Measurements from ENCODE around the gene OR9I1. TPM values are rescaled to one million over a fixed set of nuclear protein-coding genes. Genes with fewer than 3 reads are reported as not detected.

OR9I1 gene
- total and polyA plus RNA-seq, 5 donors: not detected

DNA sequence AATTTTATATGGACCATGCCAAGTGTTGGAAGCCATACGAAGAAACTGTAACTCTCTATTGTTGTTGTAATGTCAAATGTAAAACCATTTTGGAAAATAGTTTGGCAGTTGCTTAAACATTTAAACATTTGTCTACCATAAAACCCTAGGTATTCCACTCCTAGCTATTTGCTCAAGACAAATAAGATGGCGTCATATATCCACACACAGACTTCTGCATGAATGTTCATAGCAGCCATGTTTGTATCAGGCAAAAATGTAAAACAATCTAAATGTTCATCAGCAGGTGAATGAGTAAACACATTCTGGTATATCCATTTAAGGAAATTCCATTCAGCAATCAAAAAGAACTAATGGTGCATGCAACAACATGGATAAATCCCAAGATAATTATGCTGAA, 27.9 kb downstream of the OR9I1 start:
- intact Hi-C loops (cut with DNase I): no loop called here
- DNase-seq: no peak
- Histone ChIP-seq H3K4me1 (ENCODE audit: control insufficient read depth, insufficient read depth, low read length) (no peaks in the 10 kb centered on the region), H3K27me3 (ENCODE audit: control insufficient read depth, insufficient read depth) (no peaks in the 10 kb centered on the region), H3K27ac (ENCODE audit: low read length) (no peak overlapping the region), H3K9me3 (ENCODE audit: control insufficient read depth, low read length) (no peaks in the 10 kb centered on the region), H3K4me3 (ENCODE audit: low read length) (no peak overlapping the region)
- ATAC-seq: no peak
- 86% methylated on average over 2 of the region's 2 CpGs for WGBS

DNA sequence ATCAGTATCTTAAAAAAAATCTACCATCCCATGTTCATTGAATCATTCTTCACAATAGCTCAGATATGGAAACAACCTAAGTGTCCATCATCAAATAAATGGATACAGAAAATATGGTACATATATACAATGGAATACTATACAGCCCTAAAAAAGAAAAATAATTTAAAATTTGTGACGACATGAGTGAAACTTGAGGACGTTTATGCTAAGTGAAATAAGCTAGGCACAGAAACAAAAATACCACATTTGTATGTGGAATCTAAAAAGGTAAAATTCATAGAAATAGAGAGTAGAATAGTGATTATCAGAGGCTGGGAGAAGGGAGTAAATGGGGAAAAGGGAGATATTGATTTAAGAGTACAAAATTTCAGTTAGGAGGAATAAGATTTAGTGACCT, 38.8 kb downstream of the OR9I1 start:
- 61% methylated on average over 2 of the region's 2 CpGs for WGBS
- H3K4me1 ChIP-seq (ENCODE audit: control insufficient read depth, insufficient read depth, low read length): no peaks in the 10 kb centered on the region
- DNase-seq: no peak
- no peak overlapping the region for H3K27ac ChIP-seq (ENCODE audit: low read length)
- H3K9me3 ChIP-seq (ENCODE audit: control insufficient read depth, low read length): no peaks in the 10 kb centered on the region
- intact Hi-C loops (cut with DNase I): no loop called here
- no peaks in the 10 kb centered on the region for H3K27me3 ChIP-seq (ENCODE audit: control insufficient read depth, insufficient read depth)
- no peak overlapping the region for H3K4me3 ChIP-seq (ENCODE audit: low read length)
- no peak for ATAC-seq

DNA sequence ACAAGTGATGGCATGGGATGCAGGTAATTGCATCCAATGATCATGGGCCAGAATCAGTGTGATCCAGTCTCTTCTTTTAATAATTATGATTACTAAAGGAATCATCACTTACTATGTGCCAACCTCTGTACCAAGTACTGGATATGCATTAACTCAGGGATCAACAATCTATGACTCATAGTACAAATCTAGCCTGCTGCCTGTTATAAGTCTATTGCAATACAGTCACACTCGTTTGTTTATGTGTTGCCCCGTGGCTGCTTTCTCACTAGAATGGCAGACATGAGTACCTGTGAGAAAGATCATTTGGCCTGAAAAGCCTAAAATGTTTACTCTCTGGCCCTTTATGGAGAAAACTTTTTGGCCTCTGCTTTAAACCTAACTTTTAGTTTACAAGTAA, 49.5 kb downstream of the OR9I1 start:
- 41% methylated on average over 2 of the region's 2 CpGs for WGBS
- intact Hi-C loops (cut with DNase I): no loop called here
- Histone ChIP-seq H3K27me3 (ENCODE audit: control insufficient read depth, insufficient read depth) (no peaks in the 10 kb centered on the region), H3K4me3 (ENCODE audit: low read length) (no peak overlapping the region), H3K27ac (ENCODE audit: low read length) (no peak overlapping the region), H3K9me3 (ENCODE audit: control insufficient read depth, low read length) (no peaks in the 10 kb centered on the region), H3K4me1 (ENCODE audit: control insufficient read depth, insufficient read depth, low read length) (no peaks in the 10 kb centered on the region)
- DNase-seq: no peak
- ATAC-seq: no peak

DNA sequence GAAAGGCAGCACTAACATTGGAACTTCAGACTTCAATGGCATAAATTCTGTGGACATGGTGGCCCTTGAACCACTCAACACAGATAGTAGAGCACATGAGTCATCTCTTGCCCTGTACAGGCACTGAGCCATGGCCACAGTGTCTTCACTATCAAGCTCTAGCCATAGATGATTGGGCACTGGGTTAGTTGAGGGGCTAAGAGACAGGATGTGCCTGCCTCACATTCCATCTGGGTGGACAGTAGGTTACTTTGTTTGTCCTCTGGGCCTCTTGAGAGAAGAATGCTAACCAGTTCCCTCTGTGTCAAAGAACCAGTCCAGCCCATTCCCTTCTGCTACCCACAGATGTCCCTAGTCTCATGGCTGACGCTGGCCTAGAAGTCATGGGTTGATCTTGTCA, 54.7 kb downstream of the OR9I1 start:
- ATAC-seq (no peak), DNase-seq (no peak)
- WGBS: 89% methylated on average over 1 of the region's 1 CpG
- intact Hi-C loops (cut with DNase I): no loop called here
- Histone ChIP-seq H3K9me3 (ENCODE audit: control insufficient read depth, low read length) (no peaks in the 10 kb centered on the region), H3K27me3 (ENCODE audit: control insufficient read depth, insufficient read depth) (no peaks in the 10 kb centered on the region), H3K27ac (ENCODE audit: low read length) (no peak overlapping the region), H3K4me3 (ENCODE audit: low read length) (no peak overlapping the region), H3K4me1 (ENCODE audit: control insufficient read depth, insufficient read depth, low read length) (no peaks in the 10 kb centered on the region)

DNA sequence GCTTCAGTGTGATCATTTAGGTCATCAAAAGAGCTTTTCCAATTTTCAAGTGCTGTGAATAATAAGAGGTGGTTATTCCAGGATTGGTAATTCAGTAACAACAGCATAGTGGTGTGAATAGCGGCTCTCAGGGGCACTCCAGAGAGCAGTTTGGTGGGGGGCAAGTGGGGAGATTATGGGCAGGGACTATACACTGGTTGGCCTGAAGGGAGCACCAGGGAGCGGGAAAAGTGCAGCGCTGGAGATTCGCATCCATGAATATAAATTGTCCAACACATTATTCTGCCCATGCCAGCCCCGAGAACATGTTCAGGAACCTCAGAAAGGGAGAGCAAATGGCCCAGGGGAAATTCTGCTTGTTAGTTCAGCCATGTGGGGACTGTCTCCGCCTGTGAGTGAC, 56.7 kb downstream of the OR9I1 start:
- ATAC-seq: no peak
- Histone ChIP-seq H3K9me3 (ENCODE audit: control insufficient read depth, low read length) (no peaks in the 10 kb centered on the region), H3K27ac (ENCODE audit: low read length) (no peak overlapping the region), H3K27me3 (ENCODE audit: control insufficient read depth, insufficient read depth) (no peaks in the 10 kb centered on the region), H3K4me1 (ENCODE audit: control insufficient read depth, insufficient read depth, low read length) (no peaks in the 10 kb centered on the region), H3K4me3 (ENCODE audit: low read length) (no peak overlapping the region)
- 82% methylated on average over 6 of the region's 6 CpGs for WGBS
- no peak for DNase-seq
- intact Hi-C loops (cut with DNase I): no loop called here

DNA sequence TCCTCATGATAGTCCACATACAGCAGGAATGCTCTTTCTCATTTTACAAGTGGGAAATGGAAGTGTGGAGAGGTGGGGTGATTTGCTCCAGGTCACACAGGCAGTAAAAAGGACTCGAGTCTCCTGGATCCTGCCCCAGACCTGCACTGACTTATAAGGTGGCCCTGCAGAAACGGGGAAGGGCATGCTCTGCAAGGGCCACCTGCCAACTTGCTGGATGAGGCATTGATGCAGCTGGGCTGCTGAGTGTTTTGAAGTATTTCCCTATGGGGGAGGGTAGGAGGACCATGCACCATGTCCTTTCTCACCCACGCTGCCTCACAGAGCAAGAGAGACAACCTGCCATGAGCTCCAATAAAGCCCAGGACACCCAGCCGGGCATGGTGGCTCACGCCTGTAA, 57.6 kb downstream of the OR9I1 start:
- Histone ChIP-seq H3K4me1 (ENCODE audit: control insufficient read depth, insufficient read depth, low read length) (no peaks in the 10 kb centered on the region), H3K9me3 (ENCODE audit: control insufficient read depth, low read length) (no peaks in the 10 kb centered on the region), H3K27ac (ENCODE audit: low read length) (no peak overlapping the region), H3K4me3 (ENCODE audit: low read length) (no peak overlapping the region), H3K27me3 (ENCODE audit: control insufficient read depth, insufficient read depth) (no peaks in the 10 kb centered on the region)
- WGBS: 77% methylated on average over 5 of the region's 5 CpGs
- intact Hi-C loops (cut with DNase I): no loop called here
- no peak for ATAC-seq
- DNase-seq: no peak

Other genes starting within 250 kb of the OR9I1 start
- gene OR9Q1, start 101.6 kb downstream of the OR9I1 start, total RNA-seq: not detected
- not detected for gene OR9Q1, start 101.6 kb downstream of the OR9I1 start, polyA plus RNA-seq
- gene OR6Q1, start 94.6 kb downstream of the OR9I1 start, total RNA-seq: not detected
- not detected for gene OR6Q1, start 94.6 kb downstream of the OR9I1 start, polyA plus RNA-seq
- gene OR9Q2, start 63.5 kb upstream of the OR9I1 start, total RNA-seq: not detected
- not detected for gene OR9Q2, start 63.5 kb upstream of the OR9I1 start, polyA plus RNA-seq
- not detected for gene OR1S2, start 78.6 kb upstream of the OR9I1 start, total RNA-seq
- gene OR1S2, start 78.6 kb upstream of the OR9I1 start, polyA plus RNA-seq: not detected
- not detected for gene OR1S1, start 87.2 kb upstream of the OR9I1 start, total RNA-seq
- not detected for gene OR1S1, start 87.2 kb upstream of the OR9I1 start, polyA plus RNA-seq
- not detected for gene OR10Q1, start 103.4 kb upstream of the OR9I1 start, total RNA-seq
- not detected for gene OR10Q1, start 103.4 kb upstream of the OR9I1 start, polyA plus RNA-seq
- not detected for gene OR10W1, start 142.7 kb upstream of the OR9I1 start, total RNA-seq
- not detected for gene OR10W1, start 142.7 kb upstream of the OR9I1 start, polyA plus RNA-seq
- not detected for gene OR5B17, start 233.5 kb upstream of the OR9I1 start, total RNA-seq
- gene OR5B17, start 233.5 kb upstream of the OR9I1 start, polyA plus RNA-seq: not detected

All from right cardiac atrium (tissue), 5 donors.